ENCODE measurements around the gene RASSF8.

- TF ChIP-seq CTCF (IDR thresholded peaks at IDR 0.05), result no peak
- no peak for TF ChIP-seq POLR2A (IDR thresholded peaks at IDR 0.05)
Observed at GRCh38 chr12:25925064-25925463, 33.4 kb upstream of the RASSF8 start.
